ENCODE results near the gene VEGFC.

GRCh38 chr4:176680668-176681180 lies 112.0 kb downstream of the VEGFC start:
- TF ChIP-seq POLR2A (IDR thresholded peaks at IDR 0.05; ENCODE audit: low read depth, low read length) (no peak), POLR2AphosphoS5 (IDR thresholded peaks at IDR 0.05; ENCODE audit: low read depth, low read length) (no peak)
